Stimulated activated CD8-positive, alpha-beta memory T cell treated with anti-CD3 and anti-CD28 coated beads, Interleukin-12 subunit alpha, Interleukin-12 subunit beta, amount 100 ng/mL, for 1 hour (primary cell): ENCODE data around the gene WSB1.

ENCODE experiments used
- DNase-seq: peaks from one replicate; pipeline ENCODE4 v3.0.0-alpha.2; 2020; ENCODE audit warnings: low read depth

The WSB1 gene

GRCh38 chr17:27357236-27357635 is 63.3 kb downstream of the WSB1 start:
- DNase-seq = no peak

- DNase-seq = no peak
Observed at GRCh38 chr17:27360507-27360906, 66.6 kb downstream of the WSB1 start.

- no peak for DNase-seq
Observed at GRCh38 chr17:27361695-27362094, 67.8 kb downstream of the WSB1 start.

- no peak for DNase-seq
Observed at GRCh38 chr17:27362503-27362902, 68.6 kb downstream of the WSB1 start.

GRCh38 chr17:27362909-27363308 is 69.0 kb downstream of the WSB1 start:
- no peak for DNase-seq

GRCh38 chr17:27363326-27363725 is 69.4 kb downstream of the WSB1 start:
- no peak for DNase-seq
